HG03280 (cell line): ENCODE data around the gene SUMF1.

ENCODE experiments used
- ATAC-seq: cut with Tn5 transposase; IDR thresholded peaks from one replicate; pipeline ENCODE4 v1.9.1; 2021; ENCODE audit warnings: mild to moderate bottlenecking, moderate library complexity; ENCODE audit not compliant: unreplicated experiment

Gene SUMF1

DNA sequence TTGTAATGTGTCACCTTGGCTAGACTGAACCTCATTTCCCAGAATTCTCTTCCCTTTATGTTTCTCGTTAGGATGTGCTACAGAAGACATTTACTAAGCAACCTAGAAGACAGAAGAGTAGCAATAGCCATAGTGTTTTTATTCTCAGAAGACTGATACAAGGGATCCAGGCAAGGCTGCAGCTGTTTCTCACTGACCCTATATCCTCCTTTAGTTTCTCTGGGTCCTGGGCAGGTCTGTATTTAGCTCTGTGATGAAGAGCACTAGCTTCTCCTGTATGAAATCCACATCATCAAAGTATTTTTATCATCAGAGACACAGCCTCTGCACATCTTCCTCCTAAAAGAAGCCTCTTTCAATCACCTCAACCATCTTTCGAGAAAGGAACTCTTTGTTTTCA lies 72.5 kb downstream of the SUMF1 start:
- ATAC-seq = no peak

DNA sequence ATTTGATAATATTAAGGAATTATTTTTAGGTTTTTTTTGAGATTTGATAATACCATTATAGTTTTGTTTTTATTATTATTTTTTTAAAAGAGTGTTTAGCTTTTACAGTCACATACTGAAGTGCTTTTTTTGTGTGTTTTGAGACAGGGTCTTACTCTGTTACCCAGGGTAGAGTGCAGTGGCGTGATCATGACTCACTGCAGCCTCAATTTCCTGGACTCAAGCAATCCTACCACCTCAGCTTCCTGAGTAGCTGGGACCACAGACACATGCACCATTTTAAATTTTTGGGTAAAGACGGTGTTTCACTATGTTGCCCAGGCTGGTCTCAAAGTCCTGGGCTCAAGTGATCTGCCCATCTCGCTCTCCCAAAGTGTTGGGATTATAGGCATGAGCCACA lies 73.0 kb downstream of the SUMF1 start:
- no peak for ATAC-seq

DNA sequence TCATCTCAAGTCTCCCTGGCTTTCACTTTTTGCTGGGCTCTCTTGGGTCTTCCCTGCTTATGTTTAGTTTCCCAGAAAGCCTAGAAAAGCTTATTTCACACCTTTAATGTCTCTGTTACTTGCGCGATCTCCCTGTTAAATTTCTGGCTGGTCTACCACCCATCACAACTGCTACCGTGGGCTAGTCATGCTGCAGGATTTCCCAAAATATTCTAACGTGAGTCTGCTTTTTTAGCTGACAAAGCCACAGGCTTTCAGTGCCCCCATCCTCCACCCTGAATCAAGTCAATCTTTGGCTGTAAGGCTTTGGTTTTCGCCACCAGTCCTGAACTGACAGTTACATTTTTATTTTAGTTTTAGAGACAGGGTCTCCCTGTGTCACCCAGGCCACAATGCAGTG lies 74.1 kb downstream of the SUMF1 start:
- ATAC-seq = no peak

DNA sequence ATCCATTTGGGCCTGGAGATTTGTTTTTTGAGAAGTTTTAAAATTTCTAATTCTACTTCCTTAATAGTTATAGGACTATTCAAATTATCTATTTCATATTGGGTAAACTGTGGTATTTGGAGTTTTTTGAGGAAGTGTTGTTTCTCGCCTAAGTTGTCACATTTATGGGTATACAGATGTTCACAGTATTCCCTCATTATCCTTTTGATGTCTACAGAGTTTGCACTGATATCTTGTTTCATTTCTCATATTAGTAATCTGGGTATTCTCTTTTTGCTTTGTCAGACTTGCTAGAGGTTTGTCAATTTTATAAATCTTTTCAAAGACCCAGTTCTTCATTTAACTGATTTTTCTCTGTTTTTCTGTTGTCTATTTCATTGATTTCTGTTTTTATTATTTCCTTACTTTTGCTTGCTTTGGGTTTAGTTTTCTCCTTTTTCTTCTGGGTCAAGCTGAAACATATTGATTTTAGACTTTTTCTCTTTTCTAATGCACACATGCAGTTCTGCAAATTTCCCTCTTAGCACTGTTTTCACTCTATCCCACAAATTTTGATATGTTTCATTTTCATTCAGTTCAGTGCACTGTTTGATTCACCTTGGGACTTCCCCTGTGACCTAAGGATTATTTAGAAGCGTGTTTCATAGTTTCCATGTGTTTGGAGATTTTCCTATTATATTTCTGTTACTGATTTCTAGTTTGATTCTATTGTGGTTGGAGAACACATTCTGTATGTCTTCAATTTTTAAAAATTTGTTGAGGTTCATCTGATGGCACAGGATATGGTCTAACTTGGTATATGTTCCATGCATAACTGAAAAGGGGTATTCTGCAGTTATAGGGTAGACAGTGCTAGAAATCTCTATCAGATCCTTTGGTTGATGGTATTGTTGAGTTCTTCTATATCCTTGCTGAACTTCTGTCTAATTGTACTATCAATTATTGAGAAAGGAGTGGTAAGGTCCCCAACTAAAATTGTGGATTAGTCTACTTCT lies 79.6 kb downstream of the SUMF1 start:
- ATAC-seq = peak; percentile 54

DNA sequence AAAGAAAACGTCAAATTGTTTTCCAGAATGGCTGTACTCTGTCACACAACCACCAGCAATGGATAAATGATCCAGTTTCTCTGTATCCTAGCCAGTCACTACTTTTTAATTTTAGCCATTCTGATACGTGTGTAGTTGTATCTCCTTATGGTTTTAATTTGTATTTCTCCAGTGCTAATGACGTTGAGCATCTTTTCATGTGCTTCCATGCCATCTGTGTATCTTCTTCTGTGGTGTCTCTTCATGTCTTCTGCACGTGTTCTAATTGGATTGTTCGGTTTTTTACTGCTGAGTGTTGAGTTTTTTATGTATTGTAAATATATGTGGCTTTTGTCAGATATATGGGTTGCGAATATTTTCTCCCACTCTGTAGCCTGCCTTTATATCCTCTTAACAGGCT lies 81.9 kb downstream of the SUMF1 start:
- no peak for ATAC-seq

DNA sequence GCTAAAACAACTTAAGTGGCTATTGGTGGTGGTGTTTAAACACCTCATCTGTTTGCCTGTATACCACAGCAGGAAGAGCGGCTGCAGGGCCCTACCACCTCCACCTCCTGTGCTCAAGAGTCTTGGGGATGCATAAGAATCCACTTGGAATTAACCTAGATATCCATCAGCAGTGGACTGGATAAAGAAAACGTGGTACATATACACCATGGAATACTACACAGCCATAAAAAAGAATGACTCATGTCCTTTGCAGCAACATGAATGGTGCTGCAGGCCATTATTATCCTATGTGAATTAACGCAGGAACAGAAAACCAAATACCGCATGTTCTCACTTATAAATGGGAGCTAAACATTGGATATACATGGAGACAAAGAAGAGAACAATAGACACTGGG lies 87.1 kb downstream of the SUMF1 start:
- no peak for ATAC-seq

DNA sequence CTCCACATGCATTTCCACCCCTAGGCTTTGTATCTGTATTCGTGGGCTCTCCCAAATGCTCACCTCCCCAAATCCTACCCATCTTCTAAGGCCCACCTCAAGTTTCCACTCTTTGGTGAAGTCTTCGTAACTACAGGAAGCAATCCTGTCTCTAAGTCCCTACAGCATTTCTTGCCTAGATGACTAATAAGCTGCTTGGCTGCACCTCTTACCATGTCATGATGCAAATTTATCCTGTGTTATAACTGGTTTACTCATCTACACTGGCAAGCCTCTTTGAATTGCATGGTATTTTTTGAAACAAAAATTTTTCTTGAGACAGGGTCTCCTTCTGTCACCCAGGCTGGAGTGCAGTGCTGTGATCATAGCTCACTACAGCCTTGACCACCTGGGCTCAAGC lies 90.6 kb downstream of the SUMF1 start:
- ATAC-seq = no peak

DNA sequence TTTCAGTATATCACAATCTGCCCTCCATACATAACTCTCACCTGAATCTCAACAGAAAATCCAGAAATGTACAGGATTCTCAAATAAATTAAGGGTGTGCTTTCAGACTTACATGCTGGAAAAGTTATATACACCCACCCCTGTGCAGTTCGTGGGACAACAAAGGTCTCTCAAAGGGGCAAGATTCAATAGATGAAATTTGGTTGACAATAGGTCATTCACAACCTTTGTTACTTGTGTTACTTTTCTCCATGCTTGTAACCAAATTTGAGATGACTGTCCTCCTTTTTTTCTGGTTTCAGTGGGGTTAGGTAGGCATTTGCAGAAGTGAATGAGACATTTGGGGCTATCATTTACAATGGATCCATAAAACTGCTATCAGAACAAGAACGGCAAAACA lies 91.2 kb downstream of the SUMF1 start:
- no peak for ATAC-seq

DNA sequence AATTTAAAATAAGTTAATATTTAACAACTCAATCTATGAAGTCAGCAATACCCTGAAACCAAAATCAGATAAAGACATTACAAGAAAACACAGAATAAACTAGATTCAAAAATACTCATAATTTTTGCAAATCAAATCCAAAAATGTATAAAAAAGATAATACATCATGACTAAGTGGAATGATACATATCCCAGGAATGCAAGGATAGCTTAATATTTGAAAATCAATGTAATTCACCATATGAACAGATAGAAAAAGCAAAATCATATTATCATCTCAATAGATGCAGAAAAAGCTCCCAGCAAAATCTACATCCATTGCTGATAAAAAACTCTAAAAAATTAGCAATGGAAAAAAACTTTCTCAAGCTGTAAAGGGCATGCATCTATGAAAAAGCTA lies 93.4 kb downstream of the SUMF1 start:
- ATAC-seq = no peak

DNA sequence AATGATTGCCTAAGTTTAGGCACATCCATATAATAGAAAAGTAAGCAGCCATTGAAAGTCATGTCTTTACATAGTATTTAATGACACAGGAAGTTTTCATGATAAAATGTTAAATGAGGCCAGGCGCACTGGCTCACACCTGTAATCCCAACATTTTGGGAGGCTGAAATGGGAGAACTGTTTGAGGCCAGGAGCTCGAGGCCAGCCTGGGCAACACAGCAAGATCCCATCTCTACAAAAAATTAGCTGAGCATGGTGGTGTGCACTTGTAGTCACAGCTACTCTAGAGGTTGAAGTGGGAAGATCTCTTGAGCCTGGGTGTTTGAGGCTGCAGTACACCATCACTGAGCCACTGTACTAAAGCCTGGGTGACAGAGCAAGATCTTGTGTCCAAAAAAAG lies 104.5 kb downstream of the SUMF1 start:
- no peak for ATAC-seq

DNA sequence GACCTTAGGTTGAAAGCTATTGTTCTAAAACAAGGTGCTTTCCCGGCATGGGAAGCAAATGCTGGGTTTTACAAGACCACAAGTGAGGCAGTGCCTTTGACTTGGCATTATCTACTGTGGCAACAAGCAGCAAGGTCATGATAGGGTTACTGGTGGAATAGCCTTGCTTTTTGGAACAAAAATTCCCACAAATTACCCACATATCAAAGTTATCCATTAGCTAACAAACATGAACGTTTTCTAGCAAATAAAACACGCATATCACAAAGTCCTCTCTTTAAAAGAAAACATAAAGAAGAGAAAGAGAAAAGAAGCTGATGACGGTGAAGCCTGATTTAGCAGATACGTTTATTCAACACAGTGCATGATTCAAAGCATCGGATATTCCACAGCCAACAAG lies 106.3 kb downstream of the SUMF1 start:
- ATAC-seq = no peak

DNA sequence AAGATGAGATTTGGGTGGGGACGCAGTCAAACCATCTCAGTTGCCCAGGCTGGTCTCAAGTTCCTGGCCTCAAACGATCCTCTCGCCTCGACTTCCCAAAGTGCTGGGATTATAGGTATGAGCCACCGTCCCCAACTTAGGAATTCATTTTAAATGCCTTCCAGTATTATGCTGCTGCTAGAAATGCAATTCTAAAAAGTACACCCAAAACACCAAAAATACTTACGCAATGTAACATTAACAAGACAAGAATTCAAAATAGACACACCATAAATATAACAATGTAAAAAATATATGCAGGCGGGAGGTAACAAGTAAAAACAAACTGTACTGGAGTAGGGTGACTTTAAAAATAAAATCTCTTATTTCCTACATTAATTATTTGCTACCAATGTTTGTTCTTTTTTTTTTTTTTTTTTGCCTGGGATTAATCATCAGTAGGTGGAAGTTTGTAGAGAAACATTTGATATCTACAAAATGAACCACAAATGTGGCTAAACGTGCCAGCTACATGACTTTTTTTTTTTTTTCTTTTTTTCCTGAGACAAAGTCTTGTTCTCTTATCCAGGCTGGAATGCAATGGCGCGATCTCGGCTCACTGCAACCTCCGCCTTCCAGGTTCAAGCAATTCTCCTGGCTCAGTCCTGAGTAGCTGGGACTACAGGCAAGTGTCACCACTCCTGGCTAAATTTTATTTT lies 107.1 kb downstream of the SUMF1 start:
- no peak for ATAC-seq

DNA sequence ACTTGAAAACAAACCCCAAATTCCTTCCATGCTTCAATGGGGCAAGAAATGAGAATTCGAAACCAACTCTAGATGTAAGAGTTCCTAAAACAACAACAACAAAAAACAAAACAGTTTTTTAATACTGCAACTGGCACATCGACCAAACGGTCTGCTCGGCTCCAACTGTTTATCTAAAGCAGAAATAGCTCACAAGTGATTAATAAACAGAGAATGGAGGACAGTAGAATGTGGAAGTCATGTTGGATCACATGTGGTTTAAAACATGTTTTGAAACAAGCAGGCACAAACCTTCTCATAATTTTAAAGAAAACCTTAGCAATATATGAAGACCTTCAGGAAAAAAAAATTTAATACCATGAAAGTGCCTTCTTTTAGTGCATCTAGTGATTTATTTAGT lies 108.8 kb downstream of the SUMF1 start:
- no peak for ATAC-seq

DNA sequence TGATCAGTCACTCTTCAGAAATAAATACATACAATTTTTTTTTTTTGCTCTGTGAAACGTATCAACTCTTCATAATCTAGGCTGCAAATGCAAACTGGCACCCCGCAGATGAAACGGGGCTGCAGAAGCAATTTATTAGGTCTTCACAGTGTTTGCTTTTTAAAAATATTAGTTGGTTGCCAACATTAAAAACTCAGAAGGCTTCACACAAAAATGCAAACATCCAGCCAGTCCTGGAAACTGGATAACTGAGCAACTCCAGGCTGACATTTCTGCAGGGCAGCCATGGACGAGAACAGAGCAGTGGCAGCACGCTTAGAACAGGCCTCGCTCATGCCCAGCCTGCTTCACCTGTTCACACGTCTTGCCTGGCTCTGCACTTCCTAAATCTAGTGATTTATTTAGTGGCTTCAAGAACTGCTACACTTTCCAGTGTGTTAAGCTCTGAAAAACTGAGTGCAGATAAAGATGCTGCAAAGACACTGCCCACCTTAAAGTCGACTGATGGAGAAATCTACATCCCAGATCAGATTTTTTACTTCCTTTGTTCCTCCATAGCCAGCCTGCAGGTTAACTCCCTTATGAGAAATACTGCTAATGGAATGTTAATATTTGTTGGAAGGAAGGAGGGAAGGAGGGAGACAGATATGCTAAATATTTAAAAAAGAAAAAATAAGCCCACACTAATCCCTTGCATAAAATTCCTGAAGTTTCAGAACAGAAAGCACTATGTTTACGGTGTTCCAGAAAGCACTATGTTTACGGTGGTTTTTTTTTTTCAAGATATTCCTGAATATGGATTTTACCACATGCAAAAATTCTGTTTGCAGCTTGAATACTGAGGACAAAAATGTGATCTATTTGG lies 110.3 kb downstream of the SUMF1 start:
- no peak for ATAC-seq

DNA sequence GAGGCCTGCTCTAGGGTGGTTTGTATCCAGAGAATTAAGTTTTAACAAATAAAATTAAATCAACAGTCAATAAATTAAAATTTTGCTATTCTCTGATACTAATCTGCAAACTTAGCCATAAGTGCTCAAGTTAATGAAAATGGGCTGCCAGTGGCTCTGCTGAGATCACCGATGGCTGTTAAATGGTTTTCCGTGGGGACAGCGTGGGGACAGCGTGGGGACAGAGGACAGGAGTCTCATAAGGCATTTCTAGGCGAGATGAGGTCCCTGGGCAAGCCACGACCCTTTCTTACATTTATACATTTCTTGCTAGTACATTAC lies 110.9 kb downstream of the SUMF1 start:
- no peak for ATAC-seq

DNA sequence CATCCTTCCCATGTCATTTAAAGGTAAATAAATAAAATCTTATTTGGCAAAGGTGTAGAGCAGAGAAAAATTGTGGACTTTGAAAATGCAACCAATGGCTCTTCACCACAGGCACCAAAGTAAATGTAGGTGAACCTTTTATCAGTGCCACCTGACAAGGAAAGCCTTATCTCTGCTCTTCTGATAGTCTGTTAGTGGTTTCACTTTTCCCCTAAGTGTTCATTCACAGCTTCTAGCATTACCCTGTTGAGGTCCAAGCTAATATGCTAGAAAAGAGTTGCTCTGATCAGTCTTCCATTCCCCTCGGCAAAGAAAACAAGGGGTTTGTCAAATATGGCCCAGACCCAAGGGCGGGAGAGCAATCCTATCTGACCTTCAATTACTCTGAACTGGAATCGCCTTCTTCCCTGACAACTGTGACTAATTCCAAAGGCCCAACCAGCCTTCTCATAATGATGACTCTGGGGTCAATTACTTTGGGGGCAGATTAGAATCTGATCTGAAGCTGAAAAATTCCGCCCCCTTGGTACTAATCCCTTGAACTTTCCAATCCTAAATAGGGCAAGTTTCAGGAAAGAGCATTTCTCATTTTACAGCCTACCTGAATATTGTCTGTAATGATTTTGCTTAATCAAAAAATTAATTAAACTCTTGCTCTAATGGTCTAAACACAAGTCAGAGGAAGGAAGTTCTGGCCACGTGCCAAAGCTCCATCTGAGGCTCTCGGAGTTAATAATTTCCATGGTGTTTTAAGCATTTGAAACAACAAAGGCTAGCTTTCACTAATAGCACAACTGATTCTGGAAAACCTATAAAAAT lies 111.5 kb downstream of the SUMF1 start:
- no peak for ATAC-seq

DNA sequence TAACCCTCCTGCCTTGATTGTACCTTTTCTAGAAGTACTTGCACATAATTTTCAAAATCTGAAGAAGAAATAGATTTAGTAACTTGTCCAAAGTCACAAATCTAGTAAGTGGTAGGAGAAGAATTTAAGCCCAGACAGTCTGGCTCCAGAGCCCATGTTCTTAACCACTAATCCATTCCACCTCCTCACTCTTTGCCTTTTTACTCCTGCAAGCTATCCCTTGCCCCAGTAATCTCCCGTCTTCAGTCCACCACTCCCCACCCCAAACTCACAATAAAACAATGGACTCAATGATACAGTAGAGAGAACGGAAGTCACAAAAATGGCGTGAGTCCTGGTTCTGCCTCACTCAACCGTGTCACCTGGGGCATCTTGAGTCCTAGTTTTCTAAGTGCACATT lies 115.2 kb downstream of the SUMF1 start:
- no peak for ATAC-seq

DNA sequence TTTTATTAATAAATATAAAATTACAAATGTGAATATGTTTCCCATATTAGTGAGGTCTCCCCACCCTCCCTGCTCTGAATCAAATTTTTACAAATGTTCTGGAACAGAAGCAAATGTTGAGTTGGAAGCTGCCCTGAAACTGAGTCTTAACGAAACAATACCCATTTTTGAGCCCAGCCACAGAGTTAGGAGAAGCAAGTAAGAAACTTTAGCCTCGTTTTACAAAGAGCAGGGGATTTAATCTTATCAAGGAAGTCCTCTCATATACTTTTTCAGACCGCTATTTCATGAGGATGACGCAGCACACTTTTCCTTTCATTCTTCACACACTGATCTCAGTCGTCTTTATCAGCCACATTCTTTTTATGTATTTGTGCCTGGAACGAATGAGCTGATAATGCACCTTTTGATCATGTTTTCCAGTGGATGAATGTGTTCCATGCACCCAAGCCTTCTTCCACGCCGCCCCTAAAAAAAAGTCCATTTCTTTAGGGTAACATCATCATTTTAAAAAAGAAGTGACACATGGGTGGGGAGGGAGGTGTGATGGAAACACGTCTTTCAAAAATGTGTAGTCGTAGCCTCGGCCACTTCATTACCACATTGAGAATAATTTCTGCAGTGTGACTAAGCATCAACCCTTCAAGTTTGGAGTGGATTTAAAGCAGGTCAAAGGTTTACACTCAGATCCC lies 115.8 kb downstream of the SUMF1 start:
- ATAC-seq = peak; percentile 29

DNA sequence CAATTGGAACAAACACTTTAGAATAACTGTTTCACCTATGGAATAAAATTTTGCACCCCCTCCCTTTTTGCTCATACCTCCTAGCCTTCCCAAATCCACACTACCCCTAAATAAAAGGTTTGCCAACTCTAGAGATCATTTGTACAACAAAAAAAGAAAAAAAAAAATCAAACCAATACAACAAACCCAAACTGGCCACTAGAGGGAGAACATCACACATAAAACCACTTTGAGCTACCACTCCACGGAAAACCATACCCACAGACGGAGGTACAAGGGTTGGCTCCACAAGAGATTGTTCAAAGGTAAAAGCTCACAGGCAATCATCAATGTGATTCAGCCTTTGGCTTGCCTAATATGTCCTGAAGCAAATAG lies 116.3 kb downstream of the SUMF1 start:
- peak; percentile 80 for ATAC-seq

DNA sequence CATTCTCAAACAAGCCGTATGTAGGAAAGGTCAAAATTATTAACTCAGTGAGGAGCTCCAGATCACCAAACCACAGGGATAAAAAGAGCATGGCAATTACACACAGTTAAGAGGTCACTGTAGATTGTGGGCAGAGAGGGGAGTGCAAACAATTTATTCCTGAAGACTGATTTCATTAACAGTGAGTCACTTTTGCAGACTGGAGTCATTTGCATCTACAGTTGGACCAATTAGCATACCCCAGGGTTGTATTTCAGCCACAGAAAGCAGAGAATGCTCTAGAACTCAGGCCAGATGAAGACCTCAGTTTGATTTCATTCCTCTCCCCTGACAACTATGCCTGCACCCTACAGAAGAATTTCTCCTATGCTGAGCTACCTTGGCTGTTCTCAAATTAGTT lies 123.8 kb downstream of the SUMF1 start:
- no peak for ATAC-seq
